Inflammatory macrophage treated with lipopolysaccharide for 4 hours (primary cell): ENCODE data around the gene EIF3B.
"Not testable (repeated sequence)": the region's sequence is repeated elsewhere in the genome, so short reads cannot be mapped to it uniquely, and the experiment has no call there.

ENCODE experiments used
- DNase-seq: peaks from one replicate; pipeline ENCODE4 v3.0.0-alpha.2; 2020

EIF3B gene

GRCh38 chr7:2354186-2354938 lies at the start of gene EIF3B:
TSS of gene EIF3B (plus strand) at chr7:2354827. CDS start at chr7:2354922, 95 bp downstream.
- peak; percentile 91 for DNase-seq

GRCh38 chr7:2305258-2305657 lies 49.4 kb upstream of the EIF3B start:
- DNase-seq: not testable (repeated sequence)

GRCh38 chr7:2306688-2307087 lies 47.9 kb upstream of the EIF3B start:
- no peak for DNase-seq

GRCh38 chr7:2307690-2308107 lies 46.9 kb upstream of the EIF3B start:
- DNase-seq: peak; percentile 76

- DNase-seq: peak; percentile 27
Observed at GRCh38 chr7:2309889-2310331, 44.7 kb upstream of the EIF3B start.

GRCh38 chr7:2312267-2312929 lies 42.2 kb upstream of the EIF3B start:
- DNase-seq: no peak

GRCh38 chr7:2313450-2314208 lies 41.0 kb upstream of the EIF3B start:
- peak; percentile 48 for DNase-seq

- DNase-seq: peak; percentile 95
Observed at GRCh38 chr7:2314209-2314955, 40.2 kb upstream of the EIF3B start, which contains the start of gene SNX8. TSS of gene SNX8 (minus strand) at chr7:2314441. CDS start at chr7:2314421, 20 bp downstream.

- not testable (repeated sequence) for DNase-seq
Observed at GRCh38 chr7:2314956-2315530, 39.6 kb upstream of the EIF3B start.

GRCh38 chr7:2315787-2316186 lies 38.8 kb upstream of the EIF3B start:
- no peak for DNase-seq

GRCh38 chr7:2316578-2316977 lies 38.0 kb upstream of the EIF3B start:
- no peak for DNase-seq

GRCh38 chr7:2317556-2318293 lies 36.9 kb upstream of the EIF3B start:
- no peak for DNase-seq

- no peak for DNase-seq
Observed at GRCh38 chr7:2321020-2321419, 33.6 kb upstream of the EIF3B start.

GRCh38 chr7:2325162-2325561 lies 29.5 kb upstream of the EIF3B start:
- peak; percentile 69 for DNase-seq

- peak; percentile 94 for DNase-seq
Observed at GRCh38 chr7:2326951-2327350, 27.7 kb upstream of the EIF3B start.

GRCh38 chr7:2330493-2330892 lies 24.1 kb upstream of the EIF3B start:
- DNase-seq: no peak

GRCh38 chr7:2331707-2332106 lies 22.9 kb upstream of the EIF3B start:
- DNase-seq: peak; percentile 62

- not testable (repeated sequence) for DNase-seq
Observed at GRCh38 chr7:2332606-2333231, 21.9 kb upstream of the EIF3B start.

GRCh38 chr7:2336626-2337299 lies 17.9 kb upstream of the EIF3B start:
- DNase-seq: no peak

- peak; percentile 63 for DNase-seq
Observed at GRCh38 chr7:2347351-2348063, 7.1 kb upstream of the EIF3B start.
